ENCODE data around the gene ZNF653. TPM values are rescaled to one million over a fixed set of nuclear protein-coding genes. Genes with fewer than 3 reads are reported as not detected.
"Not testable (repeated sequence)": the region's sequence is repeated elsewhere in the genome, so short reads cannot be mapped to it uniquely, and the experiment has no call there.

Gene ZNF653
- total RNA-seq, 3 donors from 2014 or later (not counting 1 experiment from before 2014, with no cell fraction given): 9.9 to 15.4 (median 10.8) TPM

DNA sequence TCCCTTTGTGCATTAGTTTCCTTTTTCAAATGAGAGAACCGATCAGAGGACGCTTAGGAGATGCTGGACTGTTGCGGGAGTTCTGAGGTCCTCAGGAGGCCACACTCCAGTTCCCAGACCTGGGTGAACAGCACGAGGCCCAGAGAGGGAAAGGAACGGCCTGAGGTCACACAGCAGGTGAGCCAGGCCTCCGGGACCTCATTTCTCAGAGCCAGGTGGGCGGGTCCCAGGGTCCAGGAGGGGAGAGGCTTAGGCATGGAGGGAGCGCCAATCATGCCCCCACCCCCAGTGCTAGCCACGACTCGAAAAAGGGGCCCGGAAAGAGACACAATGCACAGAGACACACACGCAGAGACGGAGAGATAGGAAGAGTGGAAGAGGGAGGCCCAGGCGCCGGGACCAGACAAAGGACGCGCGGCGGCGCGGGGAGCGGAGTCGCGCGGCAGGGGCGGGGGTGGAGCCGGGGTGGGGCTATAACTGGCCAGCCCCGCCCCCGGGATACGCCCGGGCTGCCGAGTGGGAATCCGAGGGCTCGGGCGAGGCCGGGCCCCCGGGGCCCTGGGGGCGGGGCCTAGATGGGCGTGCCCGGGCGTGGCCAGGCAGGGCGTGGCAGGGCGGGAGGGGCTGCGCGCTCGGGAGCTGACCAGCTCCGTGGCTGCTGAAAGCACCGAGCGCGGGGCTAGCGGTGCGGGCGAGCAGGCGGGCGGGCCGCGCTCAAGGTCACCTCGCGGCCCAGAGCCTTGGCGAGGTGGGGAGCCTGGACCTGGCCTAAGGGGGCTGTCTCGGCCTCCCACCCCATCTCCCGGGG, 26.3 kb downstream of the ZNF653 start:
- Histone ChIP-seq H3K4me1 (ENCODE audit: control insufficient read depth, insufficient read depth, low read length) (peaks cover 33% of the 10 kb centered on the region), H3K27ac (ENCODE audit: low read length) (no peak overlapping the region), H3K9me3 (ENCODE audit: control insufficient read depth, insufficient read depth, low read length) (no peaks in the 10 kb centered on the region), H3K36me3 (ENCODE audit: control insufficient read depth, insufficient read depth, low read length) (peaks cover 2% of the 10 kb centered on the region), H3K4me3 (ENCODE audit: low read length) (no peak overlapping the region), H3K27me3 (ENCODE audit: control insufficient read depth, insufficient read depth, low read length) (peaks cover 24% of the 10 kb centered on the region)
- Mint-ChIP-seq H3K36me3 (no peaks in the 10 kb centered on the region), H3K4me1 (peaks cover 15 to 24% of the 10 kb centered on the region in 2 donors), H3K27ac (no peak overlapping the region), H3K4me3 (peak overlapping the region; percentile 22), H3K27me3 (ENCODE audit: low read depth in 2 of 2) (peaks cover 29 to 31% of the 10 kb centered on the region in 2 donors), H3K9me3 (no peaks in the 10 kb centered on the region)
- no peak for ATAC-seq
- intact Hi-C loops (cut with micrococcal nuclease): no loop called here
- WGBS (ENCODE audit: insufficient coverage): 28% methylated on average over 62 of the region's 62 CpGs
- DNase-seq: peak in 1 of 2 donors; percentile 39
- TF ChIP-seq, protein P1, sequence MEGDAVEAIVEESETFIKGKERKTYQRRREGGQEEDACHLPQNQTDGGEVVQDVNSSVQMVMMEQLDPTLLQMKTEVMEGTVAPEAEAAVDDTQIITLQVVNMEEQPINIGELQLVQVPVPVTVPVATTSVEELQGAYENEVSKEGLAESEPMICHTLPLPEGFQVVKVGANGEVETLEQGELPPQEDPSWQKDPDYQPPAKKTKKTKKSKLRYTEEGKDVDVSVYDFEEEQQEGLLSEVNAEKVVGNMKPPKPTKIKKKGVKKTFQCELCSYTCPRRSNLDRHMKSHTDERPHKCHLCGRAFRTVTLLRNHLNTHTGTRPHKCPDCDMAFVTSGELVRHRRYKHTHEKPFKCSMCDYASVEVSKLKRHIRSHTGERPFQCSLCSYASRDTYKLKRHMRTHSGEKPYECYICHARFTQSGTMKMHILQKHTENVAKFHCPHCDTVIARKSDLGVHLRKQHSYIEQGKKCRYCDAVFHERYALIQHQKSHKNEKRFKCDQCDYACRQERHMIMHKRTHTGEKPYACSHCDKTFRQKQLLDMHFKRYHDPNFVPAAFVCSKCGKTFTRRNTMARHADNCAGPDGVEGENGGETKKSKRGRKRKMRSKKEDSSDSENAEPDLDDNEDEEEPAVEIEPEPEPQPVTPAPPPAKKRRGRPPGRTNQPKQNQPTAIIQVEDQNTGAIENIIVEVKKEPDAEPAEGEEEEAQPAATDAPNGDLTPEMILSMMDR (IDR thresholded peaks at IDR 0.05): no peak

DNA sequence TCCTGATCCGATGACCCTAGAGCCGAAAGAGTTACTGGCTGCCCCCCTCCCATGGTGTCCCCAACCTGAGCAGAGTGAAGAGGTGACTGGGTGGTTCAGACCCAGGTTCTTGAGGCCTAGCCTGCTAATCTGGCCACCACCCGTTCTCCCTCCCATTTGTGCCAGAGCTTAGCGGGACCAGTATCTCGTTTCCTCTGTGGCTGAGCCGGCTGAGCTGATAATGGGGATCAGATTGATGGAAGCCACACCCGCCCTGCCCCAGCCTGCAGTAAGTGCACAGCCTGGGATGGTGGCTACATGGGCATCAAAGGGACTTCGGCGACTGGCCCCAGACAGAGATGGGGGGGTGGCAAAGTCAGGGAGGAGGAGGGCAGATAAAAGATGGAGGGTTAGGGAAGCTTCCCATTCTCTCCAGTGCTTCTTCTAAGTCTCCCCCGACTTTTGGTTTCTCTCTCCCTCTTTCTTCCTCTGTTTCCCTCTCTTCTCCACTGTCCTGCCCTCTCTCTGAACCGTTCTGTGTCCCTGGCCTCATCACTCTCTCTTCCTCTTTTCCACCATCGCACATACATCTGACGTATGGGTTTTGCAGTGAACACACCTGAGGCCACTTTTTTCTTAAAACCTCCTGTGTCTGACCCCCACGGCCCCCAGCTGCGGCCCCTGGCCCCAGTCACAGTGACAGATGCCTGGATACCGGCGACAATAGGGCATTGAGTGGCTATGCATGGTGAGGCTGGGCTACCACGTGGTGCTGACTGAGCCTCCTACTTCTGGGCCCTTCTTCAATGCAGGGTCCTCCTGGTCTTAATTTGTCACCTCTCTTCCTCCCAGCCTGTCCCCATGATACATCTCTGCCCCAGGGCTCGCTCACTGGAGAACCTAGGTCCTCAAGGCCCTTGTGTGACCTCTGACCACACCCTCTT, 27.2 kb downstream of the ZNF653 start:
- Histone ChIP-seq H3K27me3 (ENCODE audit: control insufficient read depth, insufficient read depth, low read length) (peaks cover 24% of the 10 kb centered on the region), H3K9me3 (ENCODE audit: control insufficient read depth, insufficient read depth, low read length) (no peaks in the 10 kb centered on the region), H3K4me1 (ENCODE audit: control insufficient read depth, insufficient read depth, low read length) (peaks cover 33% of the 10 kb centered on the region), H3K4me3 (ENCODE audit: low read length) (no peak overlapping the region), H3K36me3 (ENCODE audit: control insufficient read depth, insufficient read depth, low read length) (no peaks in the 10 kb centered on the region), H3K27ac (ENCODE audit: low read length) (no peak overlapping the region)
- H3K27ac Mint-ChIP-seq: no peak overlapping the region
- peaks cover 29 to 31% of the 10 kb centered on the region in 2 donors for H3K27me3 Mint-ChIP-seq (ENCODE audit: low read depth in 2 of 2)
- peaks cover 15 to 24% of the 10 kb centered on the region in 2 donors for H3K4me1 Mint-ChIP-seq
- intact Hi-C loops (cut with micrococcal nuclease): no loop called here
- TF ChIP-seq, protein P1 (IDR thresholded peaks at IDR 0.05): no peak
- WGBS (ENCODE audit: insufficient coverage): 50% methylated on average over 19 of the region's 19 CpGs
- ATAC-seq (no peak), DNase-seq (no peak)
- no peak overlapping the region for H3K4me3 Mint-ChIP-seq
- no peaks in the 10 kb centered on the region for H3K9me3 Mint-ChIP-seq
- no peaks in the 10 kb centered on the region for H3K36me3 Mint-ChIP-seq

DNA sequence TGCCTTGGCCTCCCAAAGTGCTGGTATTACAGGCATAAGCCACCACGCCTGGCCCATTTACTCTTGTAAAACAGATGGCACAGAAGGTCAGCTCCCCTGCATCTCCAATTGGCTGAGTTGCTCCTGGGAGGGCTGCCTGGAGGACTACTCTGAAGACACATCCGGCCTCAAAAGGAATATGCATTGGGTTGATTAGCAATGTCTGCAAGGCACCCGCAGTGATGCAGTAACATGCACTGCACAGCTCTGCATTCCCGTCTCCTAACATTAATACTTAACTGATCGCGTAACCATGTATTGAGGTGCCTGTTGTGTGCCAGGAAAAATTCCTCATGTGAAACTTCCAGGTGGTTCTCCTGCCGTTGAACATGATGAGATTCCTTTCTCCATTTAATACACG, 29.8 kb downstream of the ZNF653 start:
- no peak overlapping the region for H3K27ac Mint-ChIP-seq
- H3K4me3 Mint-ChIP-seq: no peak overlapping the region
- no peaks in the 10 kb centered on the region for H3K9me3 Mint-ChIP-seq
- Histone ChIP-seq H3K27ac (ENCODE audit: low read length) (no peak overlapping the region), H3K36me3 (ENCODE audit: control insufficient read depth, insufficient read depth, low read length) (no peaks in the 10 kb centered on the region), H3K9me3 (ENCODE audit: control insufficient read depth, insufficient read depth, low read length) (no peaks in the 10 kb centered on the region), H3K27me3 (ENCODE audit: control insufficient read depth, insufficient read depth, low read length) (peaks cover 10% of the 10 kb centered on the region), H3K4me3 (ENCODE audit: low read length) (no peak overlapping the region), H3K4me1 (ENCODE audit: control insufficient read depth, insufficient read depth, low read length) (peaks cover 11% of the 10 kb centered on the region)
- no peak for ATAC-seq
- H3K4me1 Mint-ChIP-seq: peaks cover 0 to 8% of the 10 kb centered on the region in 2 donors
- peaks cover 21 to 25% of the 10 kb centered on the region in 2 donors for H3K27me3 Mint-ChIP-seq (ENCODE audit: low read depth in 2 of 2)
- H3K36me3 Mint-ChIP-seq: no peaks in the 10 kb centered on the region
- DNase-seq: no peak
- WGBS (ENCODE audit: insufficient coverage): 85% methylated on average over 7 of the region's 8 CpGs
- TF ChIP-seq, protein P1 (IDR thresholded peaks at IDR 0.05): no peak
- intact Hi-C loops (cut with micrococcal nuclease): no loop called here

DNA sequence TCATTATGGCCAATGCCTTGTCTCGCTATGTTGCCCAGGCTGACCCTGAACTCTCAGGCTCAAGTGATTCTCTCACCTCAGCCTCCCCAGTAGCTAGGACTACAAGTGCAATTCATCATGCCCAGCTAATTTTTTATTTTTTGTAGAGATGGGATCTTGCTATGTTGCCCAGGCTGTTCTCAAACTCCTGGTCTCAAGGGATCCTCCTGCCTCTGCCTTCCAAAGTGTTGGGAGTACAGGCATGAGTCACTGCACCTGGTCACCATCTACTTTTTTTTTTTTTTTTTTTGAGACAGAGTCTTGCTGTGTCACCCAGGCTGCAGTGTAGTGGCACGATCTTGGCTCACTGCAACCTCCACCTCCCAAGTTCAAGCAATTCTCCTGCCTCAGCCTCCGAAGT, 30.3 kb downstream of the ZNF653 start:
- peaks cover 10% of the 10 kb centered on the region for H3K4me1 ChIP-seq (ENCODE audit: control insufficient read depth, insufficient read depth, low read length)
- H3K9me3 ChIP-seq (ENCODE audit: control insufficient read depth, insufficient read depth, low read length); H3K36me3 ChIP-seq (ENCODE audit: control insufficient read depth, insufficient read depth, low read length); intact Hi-C loops (cut with micrococcal nuclease); ATAC-seq; H3K27ac ChIP-seq (ENCODE audit: low read length); H3K4me3 ChIP-seq (ENCODE audit: low read length); H3K9me3 Mint-ChIP-seq; H3K36me3 Mint-ChIP-seq; H3K4me1 Mint-ChIP-seq; H3K27ac Mint-ChIP-seq; H3K4me3 Mint-ChIP-seq; DNase-seq; H3K27me3 ChIP-seq (ENCODE audit: control insufficient read depth, insufficient read depth, low read length): not testable (repeated sequence)
- H3K27me3 Mint-ChIP-seq (ENCODE audit: low read depth in 2 of 2): peaks cover 21 to 25% of the 10 kb centered on the region in 2 donors
- 92% methylated on average over 3 of the region's 3 CpGs for WGBS (ENCODE audit: insufficient coverage)
